Stimulated activated CD4-positive, alpha-beta T cell treated with anti-CD3 and anti-CD28 coated beads, Interleukin-2, amount 100 ng/mL, for 24 hours (primary cell): ENCODE data around the gene EFNB2.

Experiments used
- DNase-seq, 2 donors: peaks; one replicate each; pipeline ENCODE4 v3.0.0-alpha.2; 2020

EFNB2 gene

GRCh38 chr13:106523576-106523975 is 11.9 kb downstream of the EFNB2 start:
- DNase-seq: no peak

DNA sequence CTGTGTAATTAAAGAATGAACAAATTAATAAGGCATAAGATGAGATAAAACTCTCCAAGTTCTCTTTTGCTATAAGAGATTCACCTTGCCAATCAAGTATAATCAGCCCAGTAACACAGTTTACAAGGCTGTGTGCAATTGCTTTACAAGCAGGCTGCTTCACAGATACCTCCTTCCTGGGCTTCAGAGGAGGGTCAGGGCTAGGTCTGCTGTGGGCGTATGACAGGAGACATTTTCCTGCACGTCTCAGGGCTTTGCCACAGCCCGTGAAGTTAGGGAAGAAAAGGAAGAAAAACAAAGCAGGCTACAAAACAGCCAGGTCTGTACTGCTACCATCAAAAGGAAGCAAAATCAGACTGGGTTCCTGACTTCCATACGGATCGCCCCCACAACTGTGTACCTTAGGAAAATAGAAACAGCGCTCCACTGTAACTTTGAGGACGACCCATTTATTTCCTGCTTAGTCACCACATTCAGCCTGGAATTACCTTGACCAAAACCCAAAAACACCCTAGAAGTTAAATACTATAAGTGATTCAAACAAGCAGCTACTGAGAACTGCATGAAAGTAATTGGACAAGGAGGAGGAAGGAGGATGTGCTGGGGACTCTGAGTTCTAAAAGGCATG is 12.4 kb downstream of the EFNB2 start:
- DNase-seq: no peak

GRCh38 chr13:106522112-106522705 is 13.3 kb downstream of the EFNB2 start:
- DNase-seq: no peak

GRCh38 chr13:106521095-106521799 is 14.2 kb downstream of the EFNB2 start:
- no peak for DNase-seq

DNA sequence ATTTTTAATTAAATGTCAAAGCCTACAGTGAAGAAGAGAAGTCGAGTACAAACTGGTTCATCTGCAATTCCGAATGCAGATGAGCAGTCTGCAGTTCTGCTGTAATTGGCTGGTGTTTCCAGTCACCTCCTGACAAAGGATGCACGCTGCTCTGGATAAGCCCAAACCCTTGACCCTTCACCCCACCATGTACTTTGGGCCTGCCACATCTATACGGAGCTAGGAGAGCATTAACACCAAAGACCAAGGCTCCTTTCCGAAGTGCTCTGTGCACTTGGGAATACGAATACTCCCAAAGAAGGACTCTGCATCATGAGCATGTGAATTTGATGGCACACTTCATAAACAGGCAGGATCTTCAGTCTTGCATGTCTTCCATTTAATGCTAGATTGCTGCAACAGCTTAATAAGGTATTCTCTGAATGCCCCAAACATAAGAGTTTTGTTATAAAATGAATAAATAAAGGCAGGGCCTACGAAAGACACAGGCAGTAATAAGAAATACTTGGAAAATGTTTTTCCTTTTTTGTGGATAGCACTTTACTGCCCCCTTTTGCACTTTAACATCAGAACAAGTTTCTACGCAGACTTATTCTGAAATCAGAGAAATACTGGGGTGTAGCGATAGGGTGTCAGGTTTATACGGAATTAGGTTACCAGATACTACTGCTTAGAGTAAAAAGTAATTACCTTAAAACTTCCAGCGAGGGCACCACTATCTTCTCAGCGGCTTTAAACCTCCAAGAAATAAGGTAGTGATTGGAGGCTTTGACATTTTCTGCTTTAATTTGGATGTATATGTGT is 15.0 kb downstream of the EFNB2 start:
- no peak for DNase-seq

- DNase-seq: no peak
Measured at GRCh38 chr13:106518512-106518911, 16.9 kb downstream of the EFNB2 start.

DNA sequence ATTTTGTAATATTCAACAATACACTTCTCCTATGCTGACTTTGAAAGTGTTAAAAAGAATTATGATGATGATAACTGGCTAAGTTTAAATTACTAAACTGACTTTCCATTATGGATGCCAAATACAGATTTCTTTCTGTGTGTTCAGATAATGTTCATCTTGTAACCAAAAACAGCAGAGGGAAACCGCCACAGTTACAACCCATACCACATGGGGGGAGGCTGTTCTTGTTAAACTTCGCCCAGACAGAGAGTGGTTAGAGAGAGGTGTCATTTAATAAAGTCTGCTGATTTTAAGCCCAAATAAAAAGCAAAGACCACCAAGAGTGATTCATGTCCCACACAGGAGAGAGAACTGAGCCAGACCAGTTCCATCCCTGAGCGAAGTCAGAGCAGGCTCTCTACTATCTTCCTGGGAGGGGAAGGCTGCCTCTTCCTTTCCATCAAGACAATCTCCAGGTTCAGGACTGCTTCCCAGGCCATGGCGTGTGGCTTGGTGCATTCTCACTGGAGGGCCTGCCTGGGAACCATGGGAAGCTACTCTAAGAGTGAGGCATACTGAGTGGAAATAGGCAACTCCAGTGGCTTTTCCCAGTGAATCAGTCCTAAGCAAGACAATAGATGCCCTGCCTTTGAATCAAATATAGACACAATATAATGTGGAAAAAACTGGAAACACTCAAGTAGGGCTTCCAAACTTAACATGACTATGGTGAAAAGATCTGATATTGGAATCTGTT is 18.2 kb downstream of the EFNB2 start:
- DNase-seq: no peak

- no peak for DNase-seq
Measured at GRCh38 chr13:106515635-106516254, 19.7 kb downstream of the EFNB2 start.

DNA sequence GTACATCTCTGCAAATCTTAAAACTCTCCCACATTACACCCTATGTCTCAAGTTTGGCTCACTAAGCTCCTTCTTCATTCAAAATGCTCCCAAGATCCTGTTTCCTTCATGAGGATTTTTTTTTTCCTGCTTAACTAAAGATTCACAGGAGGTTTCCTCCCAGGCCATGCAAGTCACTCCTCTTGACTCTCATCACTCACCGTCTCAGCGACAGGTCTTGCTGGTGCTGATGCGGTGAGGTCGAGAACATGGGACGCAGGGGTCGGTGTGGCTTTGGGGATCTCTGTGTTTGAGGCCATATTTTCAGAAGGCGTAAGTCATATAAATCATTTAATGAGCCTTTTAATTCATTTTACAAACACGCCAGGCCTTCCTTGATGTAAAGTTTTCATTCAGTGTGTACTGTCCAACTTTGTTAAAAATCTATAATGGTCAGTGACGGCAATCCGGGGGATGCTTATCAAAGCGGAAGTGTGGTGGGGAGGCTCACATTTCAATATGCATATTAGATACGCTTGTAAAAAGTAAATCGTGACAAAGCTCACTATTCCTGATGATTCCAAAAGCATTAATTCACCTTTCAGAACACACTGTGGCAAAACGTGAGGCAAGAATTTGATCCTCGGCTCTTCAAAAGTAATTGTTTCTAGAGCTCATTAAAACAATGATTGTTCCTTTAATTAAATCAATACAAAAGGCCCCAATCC is 20.4 kb downstream of the EFNB2 start:
- DNase-seq: no peak

- no peak for DNase-seq
Measured at GRCh38 chr13:106513025-106513983, 22.2 kb downstream of the EFNB2 start.

GRCh38 chr13:106507560-106508274 is 27.7 kb downstream of the EFNB2 start:
- DNase-seq: no peak

DNA sequence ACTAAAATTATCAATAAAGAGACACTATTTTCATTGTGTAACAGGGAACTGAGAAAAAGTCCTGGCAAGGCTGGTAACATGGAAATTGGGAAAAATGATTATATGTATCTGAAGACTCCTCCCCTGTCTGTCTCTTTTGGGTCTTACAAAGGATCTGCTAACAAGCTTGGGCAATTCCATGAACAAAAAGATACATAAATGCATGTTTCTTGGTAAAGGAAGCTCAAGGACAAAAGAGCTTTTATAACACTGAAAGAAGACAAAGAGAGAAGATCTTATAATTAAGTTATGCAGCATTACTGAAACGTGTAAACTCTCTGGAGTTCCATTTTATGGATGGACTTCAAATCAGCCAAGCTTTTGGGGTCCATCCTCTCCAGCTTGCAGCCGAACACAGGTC is 29.2 kb downstream of the EFNB2 start:
- DNase-seq: no peak

DNA sequence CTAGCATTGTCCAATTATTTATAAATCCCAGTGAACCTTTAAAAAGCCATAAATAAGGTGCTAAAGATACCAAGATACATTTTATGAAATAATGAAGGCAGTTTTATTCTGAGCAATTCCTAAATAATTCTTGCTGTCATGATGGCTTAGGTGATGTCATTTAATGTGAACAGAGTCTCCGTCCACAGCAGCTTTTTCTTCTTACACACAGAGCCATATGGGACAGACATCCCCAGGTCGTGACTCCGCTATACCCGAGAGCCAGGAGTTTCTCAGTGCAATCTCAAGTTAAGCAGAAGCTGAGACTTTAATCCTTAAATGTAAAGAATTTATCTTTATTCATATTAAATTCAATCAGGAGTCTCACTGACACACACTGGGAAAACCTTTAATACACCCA is 29.7 kb downstream of the EFNB2 start:
- no peak for DNase-seq

- DNase-seq: no peak
Measured at GRCh38 chr13:106505295-106505694, 30.2 kb downstream of the EFNB2 start.

GRCh38 chr13:106503730-106504453 is 31.6 kb downstream of the EFNB2 start:
- DNase-seq: no peak

DNA sequence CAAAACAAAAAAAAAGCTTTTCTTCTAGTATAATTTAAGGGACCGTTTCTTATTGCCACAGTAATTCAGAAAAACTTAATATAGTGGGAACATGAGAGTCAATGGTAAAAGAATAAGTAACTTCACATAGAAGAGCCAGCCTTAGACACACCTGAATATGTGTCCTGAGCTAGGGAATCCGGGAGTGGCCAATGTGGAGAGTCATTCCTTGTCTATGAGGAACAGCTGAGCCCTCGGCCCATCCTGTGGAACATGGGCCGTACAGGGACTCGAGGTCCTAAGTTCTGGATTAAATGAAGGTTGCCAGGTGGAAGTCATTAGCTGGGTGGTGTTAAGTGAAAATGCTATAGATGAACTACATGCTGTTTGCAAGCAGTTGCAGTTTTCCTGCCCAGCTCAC is 32.2 kb downstream of the EFNB2 start:
- no peak for DNase-seq

DNA sequence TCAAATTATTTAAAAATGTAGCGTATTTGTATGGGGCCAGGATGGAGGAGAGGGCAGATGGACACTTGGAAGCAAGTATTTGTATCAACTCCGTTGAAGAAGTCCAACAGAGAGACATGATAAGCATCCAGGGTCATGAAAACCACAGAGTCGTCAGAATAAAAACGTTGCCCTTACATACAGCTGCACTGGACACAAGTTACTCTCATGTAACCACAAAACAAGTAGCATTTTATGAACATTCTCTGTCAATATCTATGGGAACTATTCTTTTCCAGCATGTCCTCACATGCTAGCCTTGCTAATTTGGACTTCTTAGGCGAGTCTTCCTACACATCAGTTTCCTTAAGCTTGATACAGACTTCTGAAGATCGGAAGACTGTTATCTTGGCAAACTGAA is 35.0 kb downstream of the EFNB2 start:
- DNase-seq: no peak

DNA sequence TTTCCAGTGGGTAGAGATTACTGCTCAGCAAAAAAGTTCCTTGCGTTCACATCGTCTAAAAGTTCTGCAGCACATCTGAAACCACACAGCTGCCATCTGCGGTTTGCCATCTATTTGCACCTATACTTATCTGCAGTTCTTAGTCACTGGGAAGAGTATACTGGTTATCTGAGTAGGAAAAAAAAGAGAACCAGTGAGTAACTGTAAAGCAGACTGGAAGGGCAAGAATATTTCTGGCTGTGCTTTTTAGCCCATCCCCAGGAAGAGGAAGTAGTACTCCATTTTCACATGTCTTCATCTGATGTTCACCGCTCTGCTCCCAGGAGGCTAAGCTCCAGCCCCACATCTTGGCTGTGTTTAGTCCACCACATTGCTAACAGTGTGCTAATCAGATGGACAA is 35.6 kb downstream of the EFNB2 start:
- no peak for DNase-seq

DNA sequence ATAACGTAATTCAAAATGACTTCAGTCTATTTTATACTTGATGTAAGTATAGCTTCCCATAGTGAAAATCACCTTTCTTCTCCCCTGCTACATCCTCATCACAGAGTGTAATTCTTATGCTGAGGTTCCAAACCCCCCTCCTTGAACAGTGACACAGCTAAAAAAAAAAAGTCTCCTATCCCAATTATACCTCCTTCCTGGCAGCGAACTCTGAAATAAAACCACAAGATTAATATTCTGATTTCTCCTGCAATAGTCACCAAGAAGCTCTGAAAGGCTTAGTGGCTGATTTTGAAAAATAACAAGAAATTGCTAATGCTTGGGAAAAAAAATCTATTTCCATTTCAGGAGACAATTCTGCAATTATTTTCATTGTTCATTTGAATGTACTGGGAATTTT is 36.3 kb downstream of the EFNB2 start:
- no peak for DNase-seq
